ENCODE measurements around the gene GLIS1.

GRCh38 chr1:53573522-53573921 lies 165.4 kb downstream of the GLIS1 start:
- no peak for TF ChIP-seq POLR2A (IDR thresholded peaks at IDR 0.05)
- TF ChIP-seq CTCF (IDR thresholded peaks at IDR 0.05), result no peak

All from lower leg skin (tissue), 3 donors.